HG03460 (cell line): ENCODE results near the gene TSPAN9.

Source experiments
- ATAC-seq: cut with Tn5 transposase; IDR thresholded peaks from one replicate; pipeline ENCODE4 v1.9.1; 2021; ENCODE audit not compliant: unreplicated experiment

The TSPAN9 gene

DNA sequence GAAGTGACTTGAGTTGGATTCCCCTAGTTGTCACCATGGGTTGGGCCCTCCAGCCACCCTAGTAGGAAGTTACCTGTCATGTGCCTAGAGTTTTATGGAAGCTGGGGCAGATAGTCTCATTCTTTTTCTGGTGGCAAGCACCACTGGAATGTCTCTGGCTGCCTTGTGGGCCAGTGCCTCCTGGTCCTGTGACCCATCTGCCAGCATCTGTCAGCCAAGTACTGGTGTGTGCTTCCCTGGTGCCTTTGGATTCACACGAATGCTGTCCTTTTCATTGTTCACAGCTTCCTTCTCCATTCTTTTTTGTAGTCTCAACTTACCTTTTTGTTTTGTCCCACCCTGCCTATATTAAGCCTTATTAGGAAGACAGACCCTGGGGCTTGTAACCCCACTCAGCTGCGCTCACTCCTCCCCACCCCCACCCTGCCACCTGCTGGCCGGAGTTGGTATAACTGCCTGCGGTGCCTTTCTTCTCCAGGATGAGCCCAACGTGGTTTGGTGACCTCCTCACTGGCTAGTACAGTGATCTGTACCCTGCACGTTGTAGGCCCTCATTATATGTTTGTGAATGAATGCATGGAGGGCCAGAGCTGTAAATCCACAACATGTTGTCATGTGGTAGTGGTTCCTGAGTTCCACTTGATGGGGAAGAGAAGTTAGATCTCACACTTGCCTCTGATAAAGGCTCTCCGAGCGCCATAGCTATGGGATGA lies 125.7 kb downstream of the TSPAN9 start:
- no peak for ATAC-seq

- ATAC-seq, result no peak
These were observed 126.5 kb downstream of the TSPAN9 start for GRCh38 chr12:3203713-3204112.

- ATAC-seq, result no peak
These were observed 127.0 kb downstream of the TSPAN9 start for GRCh38 chr12:3204143-3204542.

DNA sequence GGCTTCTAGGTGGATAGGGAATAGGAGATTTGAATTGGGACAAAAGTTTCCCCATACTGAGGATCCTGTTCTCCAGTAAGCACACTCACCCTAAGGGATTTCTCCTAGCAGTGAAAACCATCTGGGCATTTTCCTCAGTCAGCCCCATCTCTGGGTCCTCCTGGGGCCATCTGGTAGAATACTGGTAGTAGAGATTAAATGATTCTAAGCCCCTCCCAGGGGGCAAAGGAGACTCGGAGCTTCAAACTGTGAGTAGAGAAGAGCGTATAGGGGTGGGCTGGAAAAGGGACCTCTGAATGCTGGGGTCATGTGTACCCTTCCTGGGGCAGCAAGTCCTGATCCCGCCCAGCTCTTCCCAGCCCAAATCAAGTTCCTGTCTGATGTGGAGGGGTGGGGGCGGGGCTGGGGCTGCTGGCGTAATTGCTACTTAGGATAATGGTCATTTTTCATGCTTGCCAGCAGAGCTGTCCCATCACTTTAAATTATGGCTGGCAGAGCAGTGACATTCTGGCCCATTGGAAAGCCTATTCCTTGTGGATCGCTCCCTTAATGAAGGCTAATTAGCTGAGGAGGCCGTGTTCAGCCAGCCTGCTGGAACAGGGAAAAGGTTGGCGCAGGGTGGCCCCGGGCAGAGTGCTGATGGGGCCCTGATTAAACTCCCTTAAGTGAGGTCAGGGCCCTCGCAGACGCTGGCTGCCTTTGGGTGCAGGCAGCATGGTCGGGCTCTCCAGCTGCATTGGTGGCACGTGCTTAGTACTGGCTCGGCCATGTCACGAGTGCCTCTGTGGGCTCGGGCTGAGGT lies 127.8 kb downstream of the TSPAN9 start:
- no peak for ATAC-seq

DNA sequence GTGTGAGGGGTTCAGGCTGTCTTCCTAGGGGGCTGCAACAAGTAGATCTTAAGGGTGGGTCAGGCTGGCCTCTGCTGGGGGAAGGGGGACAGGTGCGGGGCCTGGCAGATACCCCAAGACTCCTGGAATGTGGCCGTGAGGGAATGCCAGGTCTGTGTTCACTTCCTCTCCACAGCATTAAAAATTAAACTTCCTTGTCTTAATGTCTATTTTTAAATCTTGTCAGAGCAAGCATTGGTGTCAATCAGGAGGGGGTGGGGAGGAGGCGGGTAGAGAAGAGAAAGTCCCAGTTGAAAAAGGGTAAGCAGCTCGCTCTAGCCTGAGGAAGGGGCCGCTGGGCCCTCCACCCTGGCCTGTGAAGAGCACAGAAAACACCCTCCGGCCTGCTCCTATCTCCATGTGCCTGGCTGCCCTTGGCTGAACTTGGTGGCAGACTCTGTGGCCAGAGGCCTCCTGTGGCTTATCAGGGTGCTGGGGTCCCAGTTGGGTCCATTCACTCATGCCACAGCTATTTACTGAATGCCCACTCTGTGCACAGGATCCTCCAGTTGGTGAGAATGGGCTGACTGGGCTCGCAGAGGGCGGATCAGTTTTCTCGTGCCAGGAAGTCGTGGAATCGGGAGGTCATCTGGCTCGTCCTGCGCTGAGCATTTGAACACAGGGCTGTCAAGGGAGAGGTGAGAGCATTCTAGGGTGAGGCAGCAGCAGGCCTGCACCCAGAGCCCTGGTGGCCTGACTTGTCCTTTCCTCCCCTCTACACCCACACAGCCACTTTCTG lies 128.8 kb downstream of the TSPAN9 start:
- no peak for ATAC-seq

DNA sequence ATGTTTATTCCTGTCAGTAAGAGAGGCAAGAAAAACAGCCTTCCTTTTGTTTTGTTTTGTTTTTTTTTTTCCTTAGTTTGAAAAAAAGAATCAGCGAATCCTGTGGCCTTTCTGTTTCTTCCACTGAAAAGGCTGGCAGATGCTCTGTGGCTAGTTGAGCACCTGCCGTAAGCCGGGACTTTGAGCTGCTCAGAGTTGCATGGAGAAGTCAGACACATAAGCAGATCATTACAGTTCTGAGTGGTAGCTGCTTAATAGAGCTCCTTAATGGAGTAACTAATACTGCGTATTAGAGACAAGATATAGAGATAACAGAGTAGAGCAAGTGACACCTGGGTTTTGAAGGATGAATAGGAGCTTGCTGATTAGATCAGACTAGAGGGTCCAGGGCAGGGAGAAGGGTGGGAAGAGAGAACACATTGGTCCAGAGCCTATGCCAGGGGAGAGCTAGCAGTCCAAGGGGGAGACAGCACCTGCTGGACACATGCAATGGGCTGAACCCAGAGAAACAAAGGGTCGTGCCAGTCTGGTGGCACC lies 129.4 kb downstream of the TSPAN9 start:
- no peak for ATAC-seq

- no peak for ATAC-seq
These were observed 130.0 kb downstream of the TSPAN9 start for GRCh38 chr12:3207175-3207574.

DNA sequence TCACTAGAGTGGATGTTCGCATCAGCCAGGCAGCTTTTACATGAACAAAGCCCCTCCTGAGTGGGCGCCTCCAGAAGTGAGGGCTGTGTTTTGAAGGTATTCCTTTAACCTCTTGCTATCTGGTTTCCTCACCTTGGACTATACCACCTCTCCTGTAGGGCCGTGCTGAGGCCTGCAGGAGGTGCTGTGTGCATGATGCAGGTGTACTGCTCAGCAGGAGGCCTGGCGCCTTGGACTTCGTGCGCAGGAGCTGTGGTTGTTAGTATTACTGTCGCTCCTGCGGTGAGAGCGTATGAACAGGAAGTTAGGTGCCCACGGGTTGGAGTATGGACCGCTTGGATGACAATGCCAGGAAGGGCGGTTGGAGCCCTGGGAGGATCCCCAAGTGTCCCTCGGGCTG lies 130.7 kb downstream of the TSPAN9 start:
- ATAC-seq, result no peak

DNA sequence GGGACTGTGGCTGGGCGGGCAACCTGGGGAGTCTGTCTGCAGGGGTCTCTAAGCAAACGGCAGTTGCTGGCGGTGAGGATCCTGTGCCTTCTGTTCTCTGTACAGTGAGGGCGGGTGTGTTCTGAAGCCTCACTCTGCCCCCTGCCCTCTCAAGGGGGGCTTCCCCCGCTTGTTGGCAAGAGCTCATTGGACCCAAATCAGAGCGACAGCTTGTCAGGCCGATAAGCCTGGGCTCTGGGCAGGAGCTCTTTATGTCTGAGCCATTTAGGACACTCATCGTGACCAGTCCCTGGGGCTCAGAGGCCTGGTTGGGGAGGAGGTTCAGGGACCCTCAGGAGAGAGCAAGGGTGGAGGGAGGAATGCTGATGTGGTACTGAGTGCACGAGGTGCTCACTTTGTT lies 136.0 kb downstream of the TSPAN9 start:
- no peak for ATAC-seq

- ATAC-seq, result no peak
These were observed 136.6 kb downstream of the TSPAN9 start for GRCh38 chr12:3213768-3214167.

GRCh38 chr12:3214526-3215365 lies 137.6 kb downstream of the TSPAN9 start:
- ATAC-seq, result no peak

- no peak for ATAC-seq
These were observed 138.3 kb downstream of the TSPAN9 start for GRCh38 chr12:3215410-3215975.

DNA sequence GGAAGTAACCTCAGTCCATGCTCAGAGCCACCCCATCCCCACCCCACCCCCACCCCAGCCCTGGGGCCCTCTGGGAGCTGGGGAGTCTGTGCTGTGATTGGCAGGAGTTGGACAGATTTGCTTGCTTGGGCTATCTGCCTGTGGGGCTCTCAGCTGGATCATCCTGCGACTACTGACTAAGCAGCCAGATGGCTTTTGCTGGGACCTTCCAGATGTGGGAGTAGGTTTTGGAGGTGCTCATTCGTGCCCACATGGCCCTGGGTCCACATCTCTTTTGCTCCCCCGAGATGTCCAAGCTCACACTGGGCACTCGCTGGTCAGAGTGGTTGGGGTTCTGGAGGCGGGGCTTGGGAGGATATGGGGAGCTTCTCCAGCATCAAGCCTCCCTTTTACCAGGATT lies 138.9 kb downstream of the TSPAN9 start:
- no peak for ATAC-seq

GRCh38 chr12:3216726-3217682 lies 139.8 kb downstream of the TSPAN9 start:
- ATAC-seq, result no peak

DNA sequence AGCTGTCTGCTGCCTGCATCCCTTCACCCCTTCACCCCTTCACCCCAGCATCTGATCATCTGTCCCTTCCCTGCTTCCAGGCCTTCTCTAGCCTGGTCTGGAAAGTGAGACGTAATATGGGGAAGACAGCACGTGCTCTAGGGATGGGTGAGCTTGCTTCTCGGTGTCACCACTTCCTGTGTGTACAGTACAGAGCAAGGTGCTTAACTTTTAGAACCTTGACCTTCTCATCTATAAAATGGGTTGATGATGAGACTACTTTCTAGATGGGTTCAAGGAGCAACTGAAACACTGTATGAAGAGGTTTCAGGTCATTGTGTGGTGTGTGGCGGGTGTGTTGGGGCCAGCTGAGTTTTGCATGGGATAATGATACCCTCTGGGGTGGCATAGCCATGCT lies 140.5 kb downstream of the TSPAN9 start:
- no peak for ATAC-seq

GRCh38 chr12:3218228-3219171 lies 141.3 kb downstream of the TSPAN9 start:
- no peak for ATAC-seq

DNA sequence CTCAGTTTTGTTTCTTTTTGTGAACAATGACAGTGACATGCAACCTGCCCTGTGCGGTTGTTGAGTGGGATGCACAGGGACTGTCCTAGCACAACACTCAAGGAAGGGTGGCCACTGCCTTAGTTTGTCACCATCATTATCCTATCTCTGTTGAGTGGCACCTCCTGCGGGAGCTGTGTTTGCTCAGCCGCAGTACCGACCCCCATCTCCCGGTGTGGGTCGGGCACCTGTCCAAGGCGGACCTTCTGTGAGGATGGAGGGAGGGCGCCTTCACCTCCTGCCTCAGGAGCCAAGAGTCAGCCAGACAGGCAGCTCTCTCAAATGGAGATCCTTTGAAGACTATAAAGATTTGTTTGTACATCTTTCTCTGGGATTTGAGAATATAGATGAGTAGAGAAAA lies 142.1 kb downstream of the TSPAN9 start:
- no peak for ATAC-seq
